ENCODE measurements around the gene RAB13.

DNA sequence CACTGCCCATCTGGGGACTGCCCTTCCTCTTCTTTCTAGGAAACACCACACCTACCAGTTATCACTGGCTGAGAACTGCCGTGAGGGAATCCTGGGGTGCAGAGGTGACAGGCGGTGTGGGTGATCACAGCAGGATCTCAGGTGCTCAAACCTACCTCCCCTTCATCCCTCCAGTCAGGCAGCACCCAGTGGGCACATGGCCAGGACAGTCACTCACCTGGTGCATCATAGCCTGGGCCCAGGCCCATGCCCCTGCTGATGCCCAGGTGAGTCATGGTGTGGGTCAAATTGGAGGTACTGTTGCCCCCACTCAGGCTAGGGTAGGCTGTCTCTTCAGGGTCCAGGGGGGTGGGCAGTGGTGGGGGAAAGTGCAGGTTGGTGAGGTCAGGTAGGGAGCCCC lies 34.3 kb downstream of the RAB13 start:
- TF ChIP-seq CEBPB (IDR thresholded peaks at IDR 0.05; ENCODE audit: low read depth, low read length) (no peak), POLR2A (IDR thresholded peaks at IDR 0.05; ENCODE audit: low read depth, low read length) (no peak), RAD21 (IDR thresholded peaks at IDR 0.05; ENCODE audit: low read length) (no peak), MXI1 (IDR thresholded peaks at IDR 0.05; ENCODE audit: borderline replicate concordance, low read depth, low read length) (no peak)
- TF ChIP-seq, protein P1, sequence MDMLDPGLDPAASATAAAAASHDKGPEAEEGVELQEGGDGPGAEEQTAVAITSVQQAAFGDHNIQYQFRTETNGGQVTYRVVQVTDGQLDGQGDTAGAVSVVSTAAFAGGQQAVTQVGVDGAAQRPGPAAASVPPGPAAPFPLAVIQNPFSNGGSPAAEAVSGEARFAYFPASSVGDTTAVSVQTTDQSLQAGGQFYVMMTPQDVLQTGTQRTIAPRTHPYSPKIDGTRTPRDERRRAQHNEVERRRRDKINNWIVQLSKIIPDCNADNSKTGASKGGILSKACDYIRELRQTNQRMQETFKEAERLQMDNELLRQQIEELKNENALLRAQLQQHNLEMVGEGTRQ (IDR thresholded peaks at IDR 0.05; ENCODE audit: low read depth, low read length) = no peak
- TF ChIP-seq, protein P2, sequence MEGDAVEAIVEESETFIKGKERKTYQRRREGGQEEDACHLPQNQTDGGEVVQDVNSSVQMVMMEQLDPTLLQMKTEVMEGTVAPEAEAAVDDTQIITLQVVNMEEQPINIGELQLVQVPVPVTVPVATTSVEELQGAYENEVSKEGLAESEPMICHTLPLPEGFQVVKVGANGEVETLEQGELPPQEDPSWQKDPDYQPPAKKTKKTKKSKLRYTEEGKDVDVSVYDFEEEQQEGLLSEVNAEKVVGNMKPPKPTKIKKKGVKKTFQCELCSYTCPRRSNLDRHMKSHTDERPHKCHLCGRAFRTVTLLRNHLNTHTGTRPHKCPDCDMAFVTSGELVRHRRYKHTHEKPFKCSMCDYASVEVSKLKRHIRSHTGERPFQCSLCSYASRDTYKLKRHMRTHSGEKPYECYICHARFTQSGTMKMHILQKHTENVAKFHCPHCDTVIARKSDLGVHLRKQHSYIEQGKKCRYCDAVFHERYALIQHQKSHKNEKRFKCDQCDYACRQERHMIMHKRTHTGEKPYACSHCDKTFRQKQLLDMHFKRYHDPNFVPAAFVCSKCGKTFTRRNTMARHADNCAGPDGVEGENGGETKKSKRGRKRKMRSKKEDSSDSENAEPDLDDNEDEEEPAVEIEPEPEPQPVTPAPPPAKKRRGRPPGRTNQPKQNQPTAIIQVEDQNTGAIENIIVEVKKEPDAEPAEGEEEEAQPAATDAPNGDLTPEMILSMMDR (conservative IDR thresholded peaks at IDR 0.05; ENCODE audit: low read depth, low read length) = no peak
